BE2C (cell line): ENCODE measurements around the gene STRADA.

ENCODE experiments used
- DNase-seq: peaks from one replicate; pipeline ENCODE4 v3.0.0-alpha.2; 2020
- H3K27me3 ChIP-seq: fragments of 250-450 bp; sonication (Bioruptor Pico); 2 replicates; pipeline ENCODE4 v1.5.1; 2020; ENCODE audit warnings: mild to moderate bottlenecking
- H3K36me3 ChIP-seq: fragments of 250-450 bp; sonication (Bioruptor Pico); 2 replicates; pipeline ENCODE4 v1.5.1; 2020; ENCODE audit warnings: mild to moderate bottlenecking
- H3K4me1 ChIP-seq: fragments of 250-450 bp; sonication (Bioruptor Pico); 2 replicates; pipeline ENCODE4 v1.5.1; 2020
- H3K4me3 ChIP-seq: 2 replicates; pipeline ENCODE4 v1.5.1; 2011; ENCODE audit warnings: low read depth, low read length
- H3K9me3 ChIP-seq: fragments of 250-450 bp; sonication (Bioruptor Pico); 2 replicates; pipeline ENCODE4 v1.5.1; 2020
- CTCF ChIP-seq: IDR thresholded peaks from 2 replicates; pipeline ENCODE4 v1.5.1; 2012; ENCODE audit warnings: mild to moderate bottlenecking, low read depth, low read length

The STRADA gene

DNA sequence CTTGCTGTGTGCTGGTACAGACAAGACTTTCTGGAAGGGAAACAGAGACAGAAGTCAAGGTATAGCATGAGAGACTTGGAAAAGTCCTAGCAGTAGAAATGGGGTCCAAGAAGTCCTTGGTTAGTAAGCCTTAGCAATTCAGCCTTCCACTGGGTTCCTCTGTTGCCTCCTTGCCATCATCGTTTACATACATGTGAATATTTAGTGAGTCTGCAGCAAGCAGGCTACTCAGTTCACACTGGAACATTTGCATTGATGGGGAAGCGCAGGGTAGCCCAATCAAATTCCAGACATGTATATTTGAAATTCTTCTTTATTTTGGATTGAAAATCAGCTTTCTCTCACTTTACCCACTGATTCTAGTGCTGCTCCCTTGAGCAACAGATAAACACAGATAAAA, 68.7 kb downstream of the STRADA start:
- no peaks in the 10 kb centered on the region for H3K9me3 ChIP-seq
- H3K36me3 ChIP-seq, result peaks cover 26% of the 10 kb centered on the region
- H3K4me1 ChIP-seq, result peaks cover 23% of the 10 kb centered on the region
- TF ChIP-seq CTCF, result no peak
- H3K4me3 ChIP-seq, result no peak overlapping the region
- no peaks in the 10 kb centered on the region for H3K27me3 ChIP-seq
- no peak for DNase-seq

- H3K4me3 ChIP-seq, result no peak overlapping the region
- no peaks in the 10 kb centered on the region for H3K27me3 ChIP-seq
- DNase-seq, result no peak
- no peaks in the 10 kb centered on the region for H3K4me1 ChIP-seq
- no peak for TF ChIP-seq CTCF
- no peaks in the 10 kb centered on the region for H3K9me3 ChIP-seq
- H3K36me3 ChIP-seq, result peaks cover 32% of the 10 kb centered on the region
Measured at GRCh38 chr17:63665527-63666214, 75.9 kb downstream of the STRADA start.

DNA sequence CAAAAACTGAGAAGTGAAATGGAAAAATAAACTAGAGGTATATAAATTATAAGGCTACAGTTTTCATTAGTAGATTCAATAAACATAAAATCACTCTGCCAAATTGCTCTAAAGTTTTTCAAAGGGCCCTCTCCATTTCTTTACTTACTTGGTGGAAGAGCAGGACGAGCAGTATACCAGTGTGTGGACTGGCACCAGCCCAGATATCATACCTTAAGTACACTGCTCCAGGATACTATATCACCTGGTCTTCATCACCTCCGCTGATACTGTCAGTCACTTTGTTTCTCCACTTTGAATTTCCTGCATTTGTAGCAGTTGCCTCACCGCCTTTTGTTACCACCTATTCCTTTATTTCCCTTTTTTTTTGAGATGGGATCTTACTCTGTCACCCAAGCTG, 81.7 kb downstream of the STRADA start:
- Histone ChIP-seq H3K4me3 (no peak overlapping the region), H3K27me3 (no peaks in the 10 kb centered on the region), H3K4me1 (no peaks in the 10 kb centered on the region), H3K36me3 (peaks cover 38% of the 10 kb centered on the region), H3K9me3 (no peaks in the 10 kb centered on the region)
- no peak for DNase-seq
- TF ChIP-seq CTCF, result no peak

DNA sequence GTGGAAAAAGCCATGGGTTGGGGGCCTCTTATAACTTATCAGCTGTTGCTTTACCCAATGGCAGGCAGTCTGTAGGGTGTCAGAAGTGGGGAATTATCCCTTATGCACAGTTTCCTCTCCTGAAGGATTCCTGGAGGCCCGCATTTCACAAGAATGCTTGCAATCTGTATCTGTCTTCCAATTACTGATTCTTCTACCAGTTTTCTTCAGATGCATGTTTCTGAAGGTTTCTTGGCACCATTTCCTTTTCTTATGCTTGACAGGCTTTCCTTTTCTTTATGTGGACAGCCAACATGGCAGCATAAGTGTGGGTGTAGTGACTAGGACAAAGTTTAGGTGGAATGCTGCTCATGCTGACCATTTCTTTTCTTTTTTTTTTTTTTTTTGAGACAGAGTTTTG, 83.2 kb downstream of the STRADA start:
- H3K27me3 ChIP-seq, result no peaks in the 10 kb centered on the region
- H3K9me3 ChIP-seq, result no peaks in the 10 kb centered on the region
- peaks cover 48% of the 10 kb centered on the region for H3K36me3 ChIP-seq
- no peak for TF ChIP-seq CTCF
- no peaks in the 10 kb centered on the region for H3K4me1 ChIP-seq
- H3K4me3 ChIP-seq, result no peak overlapping the region
- no peak for DNase-seq

DNA sequence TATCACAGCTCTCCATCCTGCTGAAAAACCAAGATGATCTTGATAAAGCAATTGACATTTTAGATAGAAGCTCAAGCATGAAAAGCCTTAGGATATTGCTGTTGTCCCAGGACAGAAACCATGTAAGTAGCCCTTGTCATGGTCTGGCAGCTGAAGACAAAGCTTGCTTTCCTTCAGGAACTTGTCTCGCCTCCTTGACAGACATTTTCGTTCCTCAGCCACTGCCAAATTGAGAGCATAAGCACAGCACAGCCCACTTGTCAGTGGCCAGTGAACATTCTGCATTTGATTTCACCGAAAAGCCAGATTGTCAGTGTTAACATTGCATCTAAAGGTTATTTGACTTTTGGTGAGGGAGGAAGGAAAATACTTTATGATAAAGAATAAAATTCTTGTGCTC, 83.8 kb downstream of the STRADA start:
- Histone ChIP-seq H3K36me3 (peaks cover 50% of the 10 kb centered on the region), H3K27me3 (no peaks in the 10 kb centered on the region), H3K4me1 (no peaks in the 10 kb centered on the region), H3K4me3 (no peak overlapping the region), H3K9me3 (no peaks in the 10 kb centered on the region)
- no peak for TF ChIP-seq CTCF
- no peak for DNase-seq

- no peaks in the 10 kb centered on the region for H3K9me3 ChIP-seq
- no peak for TF ChIP-seq CTCF
- peaks cover 38% of the 10 kb centered on the region for H3K36me3 ChIP-seq
- H3K4me3 ChIP-seq, result no peak overlapping the region
- H3K4me1 ChIP-seq, result no peaks in the 10 kb centered on the region
- no peak for DNase-seq
- no peaks in the 10 kb centered on the region for H3K27me3 ChIP-seq
Measured at GRCh38 chr17:63653050-63653449, 88.5 kb downstream of the STRADA start.
